ENCODE measurements around the gene EEF2K. TPM values are rescaled to one million over a fixed set of nuclear protein-coding genes. Genes with fewer than 3 reads are reported as not detected.
A peak's percentile ranks its signal among the peaks of the same experiment; 100 is the strongest.

EEF2K gene
- total RNA-seq, 1 experiment from 2014 or later: 17.5 TPM

- BruUV-seq (replicated peaks): no TSS peak
- H3K27me3 ChIP-seq (replicated peaks; ENCODE audit: control insufficient read depth, insufficient read depth, low read length): no peaks in the 10 kb centered on the region
- H3K9me3 ChIP-seq: no peaks in the 10 kb centered on the region
- peaks cover 69% of the 10 kb centered on the region for H3K36me3 Mint-ChIP-seq (ENCODE audit: insufficient read depth, unreplicated experiment)
- H3K9me3 Mint-ChIP-seq (ENCODE audit: unreplicated experiment): no peaks in the 10 kb centered on the region
- ChIA-PET POLR2A (no interaction called here), CTCF (interaction anchor here (1.0 kb wide), 2 partner anchors 54 to 343 kb away, joined by 3 to 5 read pairs; partner anchors contain the start of gene CDR2)
- peak; percentile 84 to 87 for TF ChIP-seq CTCF (IDR thresholded peaks at IDR 0.05; ENCODE audit: insufficient read depth in 1 of 2, low read depth in 1 of 2, low read length in 1 of 2, severe bottlenecking in 1 of 2, unreplicated experiment in 1 of 2)
- H3K4me1 Mint-ChIP-seq (ENCODE audit: low read depth, unreplicated experiment): no peaks in the 10 kb centered on the region
- H3K27ac Mint-ChIP-seq (ENCODE audit: unreplicated experiment): no peak overlapping the region
- H3K27me3 Mint-ChIP-seq (ENCODE audit: insufficient read depth, unreplicated experiment): no peaks in the 10 kb centered on the region
- H3K4me3 ChIP-seq (ENCODE audit: low read depth, low read length): no peak overlapping the region
- peak in 1 of 2 experiments; percentile 52 for DNase-seq
- intact Hi-C loops (cut with micrococcal nuclease; ENCODE audit: unreplicated experiment): no loop called here
- peaks cover 4% of the 10 kb centered on the region; the same call in 1 of the 2 replicates for H3K36me3 ChIP-seq (ENCODE audit: control insufficient read depth, insufficient read depth, low read length)
- H3K4me3 Mint-ChIP-seq (ENCODE audit: unreplicated experiment): no peak overlapping the region
- H3K4me1 ChIP-seq: no peaks in the 10 kb centered on the region
Observed at GRCh38 chr16:22321340-22322001, 115.4 kb downstream of the EEF2K start.

GRCh38 chr16:22322021-22322471 lies 116.0 kb downstream of the EEF2K start:
- TF ChIP-seq CTCF (IDR thresholded peaks at IDR 0.05; ENCODE audit: insufficient read depth in 1 of 2, low read depth in 1 of 2, low read length in 1 of 2, severe bottlenecking in 1 of 2, unreplicated experiment in 1 of 2): no peak
- POLR2A ChIA-PET: no interaction called here
- Histone ChIP-seq H3K27me3 (replicated peaks; ENCODE audit: control insufficient read depth, insufficient read depth, low read length) (no peaks in the 10 kb centered on the region), H3K36me3 (ENCODE audit: control insufficient read depth, insufficient read depth, low read length) (peaks cover 4% of the 10 kb centered on the region), H3K9me3 (no peaks in the 10 kb centered on the region), H3K4me3 (ENCODE audit: low read depth, low read length) (no peak overlapping the region), H3K4me1 (no peaks in the 10 kb centered on the region)
- no peak for DNase-seq
- Mint-ChIP-seq H3K27me3 (ENCODE audit: insufficient read depth, unreplicated experiment) (no peaks in the 10 kb centered on the region), H3K36me3 (ENCODE audit: insufficient read depth, unreplicated experiment) (peaks cover 68% of the 10 kb centered on the region), H3K9me3 (ENCODE audit: unreplicated experiment) (no peaks in the 10 kb centered on the region), H3K4me3 (ENCODE audit: unreplicated experiment) (no peak overlapping the region), H3K4me1 (ENCODE audit: low read depth, unreplicated experiment) (no peaks in the 10 kb centered on the region), H3K27ac (ENCODE audit: unreplicated experiment) (no peak overlapping the region)
- CTCF ChIA-PET: no interaction called here
- intact Hi-C loops (cut with micrococcal nuclease; ENCODE audit: unreplicated experiment): no loop called here
- no TSS peak for BruUV-seq (replicated peaks)

GRCh38 chr16:22322741-22323140 lies 116.7 kb downstream of the EEF2K start:
- Histone ChIP-seq H3K4me3 (ENCODE audit: low read depth, low read length) (no peak overlapping the region), H3K4me1 (no peaks in the 10 kb centered on the region), H3K9me3 (no peaks in the 10 kb centered on the region), H3K36me3 (ENCODE audit: control insufficient read depth, insufficient read depth, low read length) (peaks cover 4% of the 10 kb centered on the region), H3K27me3 (replicated peaks; ENCODE audit: control insufficient read depth, insufficient read depth, low read length) (no peaks in the 10 kb centered on the region)
- Mint-ChIP-seq H3K27me3 (ENCODE audit: insufficient read depth, unreplicated experiment) (no peaks in the 10 kb centered on the region), H3K27ac (ENCODE audit: unreplicated experiment) (no peak overlapping the region), H3K36me3 (ENCODE audit: insufficient read depth, unreplicated experiment) (peaks cover 68% of the 10 kb centered on the region), H3K9me3 (ENCODE audit: unreplicated experiment) (no peaks in the 10 kb centered on the region), H3K4me3 (ENCODE audit: unreplicated experiment) (no peak overlapping the region), H3K4me1 (ENCODE audit: low read depth, unreplicated experiment) (no peaks in the 10 kb centered on the region)
- TF ChIP-seq CTCF (IDR thresholded peaks at IDR 0.05; ENCODE audit: insufficient read depth in 1 of 2, low read depth in 1 of 2, low read length in 1 of 2, severe bottlenecking in 1 of 2, unreplicated experiment in 1 of 2): no peak
- intact Hi-C loops (cut with micrococcal nuclease; ENCODE audit: unreplicated experiment): no loop called here
- DNase-seq: no peak
- BruUV-seq (replicated peaks): no TSS peak
- POLR2A ChIA-PET: no interaction called here
- CTCF ChIA-PET: no interaction called here

All from Caco-2 (cell line).